ENCODE measurements around the gene PCBP3.
"Not testable (repeated sequence)": the region's sequence is repeated elsewhere in the genome, so short reads cannot be mapped to it uniquely, and the experiment has no call there.

Gene PCBP3

GRCh38 chr21:45636459-45636858 is 7.1 kb upstream of the PCBP3 start:
- no peak for DNase-seq

- no peak for DNase-seq
Observed at GRCh38 chr21:45636951-45637646, 6.4 kb upstream of the PCBP3 start.

- no peak for DNase-seq
Observed at GRCh38 chr21:45637883-45638282, 5.6 kb upstream of the PCBP3 start.

- DNase-seq: no peak
Observed at GRCh38 chr21:45638707-45639106, 4.8 kb upstream of the PCBP3 start.

- DNase-seq: no peak
Observed at GRCh38 chr21:45639206-45640000, 4.1 kb upstream of the PCBP3 start.

GRCh38 chr21:45640001-45640887 is 3.3 kb upstream of the PCBP3 start:
- DNase-seq: no peak

- no peak for DNase-seq
Observed at GRCh38 chr21:45640888-45641479, 2.5 kb upstream of the PCBP3 start.

- DNase-seq: no peak
Observed at GRCh38 chr21:45641480-45642035, 2.0 kb upstream of the PCBP3 start.

GRCh38 chr21:45642122-45642813 is 1.3 kb upstream of the PCBP3 start:
- no peak for DNase-seq

- DNase-seq: peak; percentile 34
Observed at GRCh38 chr21:45644041-45644906, 749 bp downstream of the PCBP3 start.

GRCh38 chr21:45651921-45652320 is 8.4 kb downstream of the PCBP3 start:
- DNase-seq: no peak

GRCh38 chr21:45655124-45655523 is 11.6 kb downstream of the PCBP3 start:
- no peak for DNase-seq

- not testable (repeated sequence) for DNase-seq
Observed at GRCh38 chr21:45656114-45656513, 12.6 kb downstream of the PCBP3 start.

- not testable (repeated sequence) for DNase-seq
Observed at GRCh38 chr21:45661913-45662622, 18.5 kb downstream of the PCBP3 start.

GRCh38 chr21:45662623-45663245 is 19.2 kb downstream of the PCBP3 start:
- not testable (repeated sequence) for DNase-seq

- no peak for DNase-seq
Observed at GRCh38 chr21:45669382-45669781, 25.9 kb downstream of the PCBP3 start.

- no peak for DNase-seq
Observed at GRCh38 chr21:45670731-45671130, 27.2 kb downstream of the PCBP3 start.

- DNase-seq: not testable (repeated sequence)
Observed at GRCh38 chr21:45678790-45679189, 35.3 kb downstream of the PCBP3 start.

- DNase-seq: no peak
Observed at GRCh38 chr21:45680215-45680614, 36.7 kb downstream of the PCBP3 start.

GRCh38 chr21:45695086-45695485 is 51.6 kb downstream of the PCBP3 start:
- no peak for DNase-seq
